GM12875 (cell line): ENCODE results near the gene LRRK2.
"Not testable (repeated sequence)": the region's sequence is repeated elsewhere in the genome, so short reads cannot be mapped to it uniquely, and the experiment has no call there.

ENCODE experiments used
- H3K4me3 ChIP-seq: one replicate; pipeline ENCODE4 v1.5.1; 2011; ENCODE audit warnings: low read depth, low read length, control low read depth
- TF ChIP-seq, protein P1 (sequence below): IDR thresholded peaks from 2 replicates; pipeline ENCODE4 v1.5.1; 2011; ENCODE audit warnings: low read depth, mild to moderate bottlenecking, control low read depth, inconsistent platforms, low read length, moderate library complexity, borderline replicate concordance; ENCODE audit not compliant: insufficient read depth

The LRRK2 gene

DNA sequence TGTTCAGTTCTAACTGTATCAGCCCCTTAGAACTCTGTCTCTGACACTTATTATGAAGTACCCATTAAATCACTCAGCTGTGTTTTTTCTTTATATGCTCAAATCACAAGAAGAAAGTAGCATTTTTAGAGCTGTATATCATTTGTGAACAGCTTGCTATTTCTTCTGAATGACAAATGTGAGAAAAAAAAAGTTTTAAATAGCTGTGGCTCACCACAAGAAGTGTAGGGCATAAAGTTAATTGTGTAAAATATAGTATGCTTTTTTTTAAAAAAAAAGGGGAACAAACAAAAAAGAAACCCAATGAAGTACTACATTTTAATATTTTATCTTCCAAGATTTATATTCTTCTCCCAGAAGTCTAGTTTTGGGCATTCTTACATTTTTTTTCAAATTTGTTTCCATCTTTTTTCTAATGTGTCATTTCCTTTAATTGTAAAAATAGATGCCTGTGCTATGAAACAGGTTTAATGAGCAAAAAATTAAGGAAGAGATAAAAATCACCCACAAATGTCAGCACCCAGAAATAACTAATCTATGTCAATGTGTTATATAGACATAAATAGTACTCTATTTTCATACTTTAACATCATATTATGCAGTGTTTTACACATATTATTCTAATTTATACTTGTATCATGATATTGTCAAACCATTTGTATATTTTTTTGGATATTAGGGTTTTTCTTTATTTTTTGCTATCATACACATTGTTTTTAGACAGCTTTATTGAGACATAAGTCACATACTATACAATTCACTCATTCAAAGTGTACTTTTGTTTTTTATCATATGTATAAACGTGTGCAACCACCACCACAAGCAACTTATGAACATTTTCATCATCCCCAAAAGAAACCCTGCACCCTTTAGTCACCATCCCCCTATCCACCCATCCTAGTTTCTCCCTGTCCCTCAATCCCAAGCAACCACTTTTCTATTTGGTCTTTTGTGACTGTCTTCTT is 22.4 kb upstream of the LRRK2 start:
- no peak overlapping the region for H3K4me3 ChIP-seq
- TF ChIP-seq, protein P1, sequence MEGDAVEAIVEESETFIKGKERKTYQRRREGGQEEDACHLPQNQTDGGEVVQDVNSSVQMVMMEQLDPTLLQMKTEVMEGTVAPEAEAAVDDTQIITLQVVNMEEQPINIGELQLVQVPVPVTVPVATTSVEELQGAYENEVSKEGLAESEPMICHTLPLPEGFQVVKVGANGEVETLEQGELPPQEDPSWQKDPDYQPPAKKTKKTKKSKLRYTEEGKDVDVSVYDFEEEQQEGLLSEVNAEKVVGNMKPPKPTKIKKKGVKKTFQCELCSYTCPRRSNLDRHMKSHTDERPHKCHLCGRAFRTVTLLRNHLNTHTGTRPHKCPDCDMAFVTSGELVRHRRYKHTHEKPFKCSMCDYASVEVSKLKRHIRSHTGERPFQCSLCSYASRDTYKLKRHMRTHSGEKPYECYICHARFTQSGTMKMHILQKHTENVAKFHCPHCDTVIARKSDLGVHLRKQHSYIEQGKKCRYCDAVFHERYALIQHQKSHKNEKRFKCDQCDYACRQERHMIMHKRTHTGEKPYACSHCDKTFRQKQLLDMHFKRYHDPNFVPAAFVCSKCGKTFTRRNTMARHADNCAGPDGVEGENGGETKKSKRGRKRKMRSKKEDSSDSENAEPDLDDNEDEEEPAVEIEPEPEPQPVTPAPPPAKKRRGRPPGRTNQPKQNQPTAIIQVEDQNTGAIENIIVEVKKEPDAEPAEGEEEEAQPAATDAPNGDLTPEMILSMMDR, result no peak

DNA sequence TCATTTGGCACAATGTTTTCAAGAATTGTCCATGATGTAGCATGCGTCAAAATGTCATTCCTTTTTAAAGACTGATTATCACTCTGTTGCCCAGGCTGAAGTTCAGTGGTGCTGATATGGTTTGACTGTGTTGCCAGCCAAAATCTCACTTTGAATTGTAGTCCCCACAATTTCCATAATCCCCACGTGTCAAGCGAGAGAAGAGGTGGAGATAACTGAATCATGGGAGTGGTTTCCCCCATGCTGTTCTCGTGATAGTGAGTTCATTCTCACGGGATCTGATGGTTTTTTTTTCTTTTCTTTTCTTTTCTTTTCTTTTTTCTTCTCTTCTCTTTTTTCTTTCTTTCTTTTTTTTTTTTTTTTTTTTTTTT is 21.8 kb upstream of the LRRK2 start:
- TF ChIP-seq, protein P1, result no peak
- H3K4me3 ChIP-seq, result no peak overlapping the region

DNA sequence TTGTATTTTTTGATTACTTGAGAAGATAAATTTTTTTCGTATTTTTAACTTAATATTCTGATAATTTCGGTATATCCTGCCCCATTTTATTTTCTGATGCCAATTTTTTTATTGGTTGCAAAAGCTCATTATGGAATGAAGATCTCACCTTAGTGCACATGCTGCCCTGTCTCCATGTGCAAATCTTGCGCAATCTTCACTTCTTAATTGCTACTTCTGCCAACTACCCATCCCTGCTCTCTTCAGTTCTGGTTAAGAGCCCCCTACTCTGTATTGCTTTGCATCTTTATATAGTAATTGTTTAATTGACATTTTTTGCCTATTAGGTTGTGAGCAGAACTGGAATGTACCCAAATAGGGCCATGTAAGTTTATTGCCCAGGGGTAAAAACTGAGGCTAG is 20.5 kb upstream of the LRRK2 start:
- TF ChIP-seq, protein P1, result no peak
- H3K4me3 ChIP-seq, result no peak overlapping the region

DNA sequence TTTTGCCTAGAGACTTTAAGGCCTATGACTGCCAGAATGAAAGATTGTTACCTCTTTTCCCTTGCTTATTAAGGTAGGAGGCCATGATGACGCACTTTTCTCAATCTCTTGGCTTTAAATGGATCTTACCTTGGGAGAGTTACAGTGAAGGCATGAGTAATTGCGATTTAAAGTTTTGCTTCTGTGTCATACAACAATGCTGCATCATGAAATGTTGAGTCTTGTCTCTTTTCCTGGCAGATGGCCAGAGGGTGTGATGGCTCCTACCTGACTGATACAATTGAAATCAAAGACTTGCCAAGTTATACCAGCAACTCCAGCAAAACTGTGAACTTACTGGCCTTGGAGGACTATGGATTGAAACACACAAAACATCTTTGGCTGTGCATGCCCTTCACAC is 17.2 kb upstream of the LRRK2 start:
- no peak overlapping the region for H3K4me3 ChIP-seq
- TF ChIP-seq, protein P1, result no peak

DNA sequence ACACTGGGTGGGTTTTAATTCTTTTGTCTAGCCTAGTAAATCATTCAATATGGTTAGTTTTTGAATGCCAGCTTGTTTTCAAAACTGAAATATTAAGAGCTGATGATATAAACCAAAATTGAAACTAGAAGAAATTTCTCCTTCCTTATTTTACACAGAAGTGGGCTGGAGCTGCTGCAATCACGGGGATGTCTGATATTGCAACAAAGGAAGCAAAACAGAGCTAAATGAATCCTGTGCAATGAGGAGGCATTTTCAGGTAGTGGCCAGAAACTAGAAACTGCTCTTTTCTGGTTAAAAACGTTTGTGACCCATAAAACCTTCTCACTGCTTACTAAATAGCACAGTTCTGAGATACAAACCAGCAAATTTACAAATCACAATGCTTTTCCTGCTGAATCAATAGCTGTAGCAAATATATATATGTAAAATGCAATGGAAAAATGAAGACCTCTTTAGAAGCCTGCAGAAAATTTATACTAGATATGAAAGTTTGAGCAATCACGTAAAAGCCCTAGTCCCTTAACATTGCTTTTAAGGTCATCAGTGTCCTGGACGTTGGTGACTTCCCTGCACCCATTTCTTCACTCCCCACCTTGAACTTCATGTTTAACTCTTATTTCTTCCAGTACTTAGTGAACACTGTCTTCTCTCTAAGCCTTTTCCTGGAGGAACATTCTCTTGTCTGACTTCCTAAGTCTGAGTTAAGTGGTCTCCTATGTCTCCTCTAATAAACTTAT is 15.9 kb upstream of the LRRK2 start:
- TF ChIP-seq, protein P1, result no peak
- no peak overlapping the region for H3K4me3 ChIP-seq

DNA sequence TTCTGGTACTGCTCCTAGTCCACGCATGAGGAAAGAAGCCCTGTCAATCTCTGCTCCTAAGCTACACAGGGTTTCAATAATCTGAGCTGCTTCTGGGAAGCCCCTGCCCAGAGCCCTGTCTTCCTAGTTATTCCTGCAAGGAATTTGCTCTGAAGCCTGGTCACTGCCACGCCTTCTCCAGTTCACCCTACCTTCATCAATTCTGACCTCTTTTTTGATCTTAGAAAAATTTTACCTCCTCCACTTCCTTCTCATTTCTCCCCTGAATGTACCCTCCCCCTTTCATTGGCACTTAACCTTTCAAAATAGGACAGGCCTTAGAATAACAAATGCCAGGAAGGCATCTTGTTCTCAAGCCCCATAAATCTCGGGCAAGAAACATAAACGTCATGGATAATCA is 14.9 kb upstream of the LRRK2 start:
- TF ChIP-seq, protein P1, result no peak
- H3K4me3 ChIP-seq, result no peak overlapping the region

DNA sequence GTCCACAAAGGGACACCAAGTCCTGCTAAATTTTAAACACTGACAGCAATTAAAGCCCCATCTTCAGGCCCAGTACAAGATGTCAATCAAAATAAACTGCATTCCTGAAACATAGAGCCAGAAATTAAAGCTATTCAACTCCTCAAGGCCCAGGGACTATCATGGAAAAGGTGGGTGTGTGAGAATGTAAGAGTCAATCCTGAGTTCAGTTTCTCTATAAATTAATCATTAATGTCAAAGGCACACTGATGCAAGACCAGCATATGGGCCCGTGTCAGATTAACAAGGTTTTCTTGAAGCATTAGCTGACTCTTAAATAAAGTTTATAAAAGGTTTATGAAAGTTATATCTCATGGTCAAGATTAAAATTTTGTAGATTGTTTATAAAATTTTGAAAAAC is 13.6 kb upstream of the LRRK2 start:
- not testable (repeated sequence) for H3K4me3 ChIP-seq
